NK-92 (cell line): ENCODE results near the gene ANG.
A peak's percentile ranks its signal among the peaks of the same experiment; 100 is the strongest.

Source experiments
- DNase-seq: peaks from one replicate; lab custom pipeline; 2025; ENCODE audit not compliant: unreplicated experiment; lab: John Stamatoyannopoulos, UW

The ANG gene

DNA sequence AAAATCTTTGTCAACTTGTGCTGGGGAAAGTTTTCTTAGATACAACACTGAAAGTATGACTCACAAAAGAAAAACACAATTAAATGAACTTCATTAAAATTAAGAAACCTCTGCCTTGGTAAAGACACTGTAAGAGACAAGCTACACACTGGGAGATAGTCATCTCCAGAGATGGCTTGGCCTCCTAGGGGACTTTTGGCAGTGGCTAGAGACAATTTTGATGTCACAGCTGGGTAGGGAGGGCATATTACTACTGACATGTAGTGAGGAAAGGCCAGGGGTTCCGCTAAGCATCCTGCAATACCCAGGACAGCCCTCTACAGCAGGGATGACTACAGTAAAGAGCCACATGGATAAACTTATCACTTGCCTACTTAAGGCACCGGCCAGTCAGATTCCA, 12.9 kb upstream of the ANG start:
- DNase-seq = no peak

DNA sequence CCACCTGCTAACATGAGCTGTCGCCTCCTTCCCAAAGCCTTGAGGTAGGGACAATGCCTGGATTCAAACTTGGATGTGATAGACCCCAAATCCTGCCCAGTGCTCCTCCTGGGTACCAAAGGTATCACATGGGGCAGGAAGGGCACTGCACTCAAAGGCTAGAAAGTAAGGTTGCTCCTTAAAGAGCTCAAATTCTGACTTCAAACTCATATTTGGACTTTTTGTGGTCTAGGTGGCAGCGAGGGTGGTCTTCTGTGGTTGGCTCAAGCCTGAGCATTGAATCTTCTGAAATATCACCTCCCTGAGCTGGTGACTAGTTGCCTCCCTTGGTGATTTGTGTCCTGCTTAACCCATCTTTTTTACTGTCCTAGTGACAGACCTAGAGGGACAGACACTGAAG, 12.5 kb upstream of the ANG start:
- no peak for DNase-seq

DNA sequence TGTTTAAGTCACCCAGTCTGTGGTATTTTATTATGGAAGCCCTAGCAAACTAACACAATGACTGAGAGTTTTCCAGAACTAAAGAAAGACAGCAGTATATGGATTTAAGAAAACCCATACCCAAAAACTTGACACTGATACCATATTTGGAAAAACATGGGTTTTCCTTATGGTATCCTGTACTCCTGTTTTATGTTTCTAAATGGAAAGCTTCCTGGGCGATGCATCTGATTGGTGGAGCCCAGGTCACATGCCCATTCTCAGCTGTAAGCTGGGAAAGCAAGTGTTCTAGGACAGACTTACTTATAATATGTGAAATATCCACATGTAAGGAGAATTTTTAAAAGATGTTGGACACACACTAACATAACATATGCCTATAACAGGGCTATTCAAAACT, 8.7 kb upstream of the ANG start:
- DNase-seq = no peak

DNA sequence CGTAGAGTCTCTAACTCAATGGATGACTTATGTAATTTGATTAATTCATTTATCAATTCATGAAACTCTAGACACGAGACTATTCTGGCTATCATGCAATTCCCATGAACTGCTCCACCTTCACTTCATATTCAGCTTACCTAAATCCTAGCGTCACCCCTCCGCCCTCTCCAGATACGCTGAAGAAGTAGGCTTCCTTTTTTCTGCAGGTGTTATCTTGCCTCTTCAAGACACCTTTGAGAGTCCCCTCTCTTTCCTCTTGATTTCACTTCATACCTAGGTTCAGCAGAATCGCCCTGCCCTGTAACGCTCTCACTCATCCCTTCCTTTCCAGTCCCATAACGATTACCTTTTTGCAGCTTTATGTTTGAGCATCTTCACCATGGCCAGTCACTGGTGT, 8.2 kb upstream of the ANG start:
- no peak for DNase-seq

DNA sequence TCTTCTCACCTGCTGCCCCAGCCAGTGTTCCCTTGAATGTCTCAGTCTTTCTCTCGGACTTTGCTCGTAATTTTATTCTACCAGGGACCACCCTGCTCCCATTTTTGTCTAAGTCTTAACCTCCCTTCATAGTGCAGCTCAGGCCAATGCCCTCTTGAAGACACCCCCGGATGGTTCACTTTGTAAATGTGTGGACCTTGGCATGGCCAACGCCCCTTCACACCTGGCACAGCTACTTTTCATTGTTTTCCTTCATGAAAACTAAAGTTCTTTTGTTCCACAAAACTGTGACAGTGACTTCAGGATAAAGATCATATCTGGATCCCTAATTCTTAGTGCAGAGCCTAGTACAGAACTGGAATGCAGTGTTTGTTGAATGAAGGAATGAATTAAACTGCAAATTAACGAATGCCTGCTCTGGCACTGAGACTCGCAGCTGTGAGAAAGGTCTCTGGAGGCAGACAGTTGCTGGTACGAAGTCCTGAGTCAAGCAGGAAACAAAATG, 7.7 kb upstream of the ANG start:
- DNase-seq = no peak

DNA sequence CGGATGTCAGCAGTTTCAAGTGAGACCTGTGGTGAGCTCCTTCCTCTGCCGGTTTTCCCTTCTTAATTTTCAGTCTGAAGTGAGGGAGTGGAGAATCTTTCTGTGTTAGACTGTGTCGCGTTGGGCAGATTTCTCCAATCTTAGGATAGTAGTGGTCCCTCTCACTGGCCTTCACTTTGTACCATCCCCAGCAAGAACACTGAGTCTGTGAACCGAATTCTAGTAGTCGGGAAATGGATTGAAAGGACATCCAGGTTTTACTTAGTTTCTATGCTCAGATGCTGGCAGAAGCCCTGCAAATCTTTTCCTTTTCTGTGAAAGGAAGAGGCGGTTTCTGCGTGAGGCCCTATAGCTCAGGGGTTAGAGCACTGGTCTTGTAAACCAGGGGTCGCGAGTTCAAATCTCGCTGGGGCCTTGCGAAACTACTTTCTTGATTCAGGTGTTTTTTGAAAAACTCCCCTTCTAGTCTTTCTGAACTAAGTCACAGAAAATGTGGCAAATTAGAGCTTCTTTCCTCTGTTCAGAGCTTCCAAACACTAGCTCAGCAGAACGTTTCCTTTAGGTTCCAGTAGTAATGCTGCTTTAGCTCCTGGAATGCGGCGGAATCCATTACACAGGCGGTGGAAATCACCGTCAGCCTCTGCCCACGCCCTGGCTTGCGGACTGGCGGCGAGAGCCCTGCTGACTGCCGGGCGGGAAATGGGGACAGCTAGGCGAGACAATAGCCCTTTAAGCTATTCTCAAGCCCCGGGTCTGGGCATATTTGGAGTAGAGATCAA, 7.0 kb upstream of the ANG start:
- peak; percentile 42 for DNase-seq

DNA sequence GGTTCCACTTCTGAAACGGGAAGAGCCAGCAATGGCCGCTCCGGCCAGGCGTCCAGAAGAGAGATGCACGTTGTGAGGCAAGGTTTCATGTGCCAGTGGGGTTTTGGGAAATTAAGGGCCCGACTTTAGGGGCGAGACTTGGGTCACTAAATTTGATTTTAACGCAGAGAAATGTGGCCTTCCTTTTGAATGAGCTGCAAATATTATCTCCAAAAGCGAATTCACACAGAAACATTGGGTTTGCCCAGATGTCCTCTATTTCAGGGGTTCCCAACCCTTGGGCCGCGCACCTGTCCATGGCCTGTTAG, 6.5 kb upstream of the ANG start:
- DNase-seq = no peak

DNA sequence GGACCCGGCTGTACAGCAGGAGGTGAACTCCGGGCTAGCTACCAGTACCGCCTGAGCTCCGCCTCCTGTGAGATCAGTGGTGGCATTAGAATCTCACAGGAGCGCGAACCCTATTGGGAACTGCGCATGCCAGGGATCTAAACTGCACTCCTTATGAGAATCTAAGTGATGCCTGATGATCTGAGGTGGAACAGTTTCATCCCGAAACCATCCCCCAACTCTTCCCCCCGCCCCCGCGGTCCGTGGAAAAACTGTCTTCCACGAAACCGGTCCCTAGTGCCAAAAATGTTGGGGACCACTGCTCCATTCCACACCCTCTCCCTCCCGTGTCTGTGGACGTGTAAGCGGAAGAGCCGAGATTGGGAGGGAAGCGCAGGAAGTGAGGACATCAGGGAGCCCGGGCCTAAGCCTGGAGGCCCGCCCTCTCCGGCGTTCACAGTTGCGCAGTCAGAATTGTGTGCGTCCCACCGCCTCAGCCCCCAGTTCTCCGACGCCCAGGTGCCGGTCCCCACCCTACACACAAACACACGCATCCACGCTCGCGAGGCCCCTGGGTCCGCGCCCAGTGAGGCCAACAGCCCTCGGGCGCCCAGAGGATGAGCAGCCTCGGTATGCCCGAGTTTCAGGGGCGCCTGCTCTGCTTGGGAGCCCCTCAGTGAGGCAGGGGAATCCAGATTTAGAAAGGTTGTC, 6.0 kb upstream of the ANG start:
- no peak for DNase-seq

DNA sequence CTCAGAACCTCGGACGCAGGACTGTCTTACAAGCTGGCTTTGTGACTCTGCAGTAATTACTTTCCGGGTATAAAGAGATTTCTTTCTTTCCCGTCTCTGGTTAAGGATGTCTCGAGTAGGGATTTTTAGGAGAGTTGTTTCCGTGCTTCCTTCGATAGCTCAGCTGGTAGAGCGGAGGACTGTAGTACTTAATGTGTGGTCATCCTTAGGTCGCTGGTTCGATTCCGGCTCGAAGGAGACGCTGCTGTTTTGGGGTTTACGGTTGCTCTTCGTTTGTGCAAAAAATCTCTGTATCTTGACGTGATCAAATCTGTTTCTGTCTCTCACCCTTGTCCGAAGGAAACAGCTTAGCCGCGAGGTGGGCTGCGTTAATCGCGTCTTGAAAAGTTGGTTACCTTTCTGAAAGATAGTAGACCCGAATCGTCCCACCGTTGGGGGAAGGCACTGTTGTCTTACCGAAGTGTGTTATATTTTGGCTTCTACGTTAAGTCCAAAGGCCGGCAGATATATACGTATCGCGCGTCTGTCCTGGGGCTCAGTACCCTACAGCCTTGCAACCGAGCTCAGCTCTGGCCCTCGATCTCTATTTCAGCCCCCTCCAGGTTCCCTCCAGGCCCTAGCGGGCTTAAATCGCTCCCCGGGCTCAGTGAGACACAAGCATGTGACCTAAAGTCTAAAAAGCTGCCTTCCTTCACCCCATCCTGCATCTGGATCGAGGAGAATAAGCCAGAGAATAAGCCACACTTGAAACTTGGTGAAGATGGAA, 5.3 kb upstream of the ANG start:
- DNase-seq = no peak

DNA sequence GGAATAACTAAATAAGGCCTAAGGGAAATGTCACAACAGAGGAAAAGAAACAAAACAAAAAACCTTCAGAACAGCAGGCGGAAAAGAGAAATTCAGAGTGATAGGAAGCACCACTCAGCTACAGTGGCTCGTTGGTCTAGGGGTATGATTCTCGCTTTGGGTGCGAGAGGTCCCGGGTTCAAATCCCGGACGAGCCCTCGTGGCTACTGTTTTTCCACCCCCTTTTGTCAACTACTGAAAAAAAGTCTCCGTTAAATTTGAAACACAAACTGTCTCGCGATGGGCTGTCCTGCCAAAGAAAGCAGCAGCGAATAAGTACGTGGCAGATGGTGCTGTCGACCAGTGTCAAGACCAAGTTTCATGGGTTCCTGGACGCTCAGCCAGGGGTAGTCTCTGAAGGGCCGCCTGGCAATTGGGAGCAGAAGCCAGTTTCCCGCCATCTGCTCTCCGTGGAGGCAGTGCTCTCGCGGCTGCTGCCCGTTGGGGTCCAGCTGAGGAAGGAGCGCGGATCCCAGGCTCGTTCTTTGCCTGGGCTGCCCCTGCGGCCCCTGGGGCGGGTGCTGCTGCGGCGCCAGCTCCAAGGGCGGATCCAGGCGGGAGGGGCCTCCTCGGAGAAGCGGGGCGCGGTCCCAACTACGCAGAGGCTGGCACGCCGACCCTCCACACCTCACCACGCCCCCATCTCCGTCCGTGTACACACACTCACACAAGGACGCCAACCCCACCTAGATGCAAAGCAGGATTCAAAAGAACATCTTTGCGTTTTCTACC, 4.5 kb upstream of the ANG start, which contains the start of gene RNASE4:
TSS of gene RNASE4 (plus strand) at position 670 of the 771 bp plus-strand sequence. CDS start 14,812 bp downstream, outside the sequence.
- DNase-seq = no peak

DNA sequence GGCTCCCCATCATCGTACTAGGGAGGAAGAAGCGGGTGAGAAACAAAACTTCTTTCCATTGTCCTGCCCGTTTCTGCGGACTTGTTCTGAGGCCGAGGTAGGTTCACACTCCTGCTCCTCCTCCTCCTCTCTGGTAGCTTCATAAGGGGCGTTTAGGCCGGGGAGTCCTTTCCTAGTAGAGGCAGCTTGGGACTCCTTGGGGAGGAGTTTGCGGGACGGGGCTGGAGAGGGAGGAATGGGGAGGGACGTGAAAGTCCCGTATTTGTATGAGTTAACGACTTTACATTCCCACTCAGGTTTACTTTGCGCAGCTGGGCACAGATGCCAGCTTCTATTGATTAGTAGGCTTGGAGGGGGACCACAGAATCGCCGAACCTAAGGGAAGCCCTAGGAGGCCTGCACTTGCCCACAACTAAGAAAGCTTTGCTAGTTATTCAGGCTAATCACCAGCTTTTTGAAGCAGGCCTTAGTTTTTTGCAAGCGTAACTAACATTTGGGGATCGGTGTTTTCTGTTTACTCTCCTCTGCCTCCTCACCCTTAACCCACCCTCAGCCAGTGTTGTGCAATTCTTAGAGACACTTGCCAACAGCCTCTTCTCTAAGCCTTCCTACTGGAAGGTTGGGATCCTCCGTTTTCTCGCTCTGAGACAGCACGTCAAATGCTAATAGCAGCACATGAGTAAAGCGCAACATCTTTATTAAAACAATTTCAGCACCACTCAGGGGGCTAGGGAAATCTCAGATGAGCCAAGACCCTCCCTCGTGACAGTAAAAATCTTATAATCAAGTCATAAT, 3.7 kb upstream of the ANG start:
- no peak for DNase-seq

DNA sequence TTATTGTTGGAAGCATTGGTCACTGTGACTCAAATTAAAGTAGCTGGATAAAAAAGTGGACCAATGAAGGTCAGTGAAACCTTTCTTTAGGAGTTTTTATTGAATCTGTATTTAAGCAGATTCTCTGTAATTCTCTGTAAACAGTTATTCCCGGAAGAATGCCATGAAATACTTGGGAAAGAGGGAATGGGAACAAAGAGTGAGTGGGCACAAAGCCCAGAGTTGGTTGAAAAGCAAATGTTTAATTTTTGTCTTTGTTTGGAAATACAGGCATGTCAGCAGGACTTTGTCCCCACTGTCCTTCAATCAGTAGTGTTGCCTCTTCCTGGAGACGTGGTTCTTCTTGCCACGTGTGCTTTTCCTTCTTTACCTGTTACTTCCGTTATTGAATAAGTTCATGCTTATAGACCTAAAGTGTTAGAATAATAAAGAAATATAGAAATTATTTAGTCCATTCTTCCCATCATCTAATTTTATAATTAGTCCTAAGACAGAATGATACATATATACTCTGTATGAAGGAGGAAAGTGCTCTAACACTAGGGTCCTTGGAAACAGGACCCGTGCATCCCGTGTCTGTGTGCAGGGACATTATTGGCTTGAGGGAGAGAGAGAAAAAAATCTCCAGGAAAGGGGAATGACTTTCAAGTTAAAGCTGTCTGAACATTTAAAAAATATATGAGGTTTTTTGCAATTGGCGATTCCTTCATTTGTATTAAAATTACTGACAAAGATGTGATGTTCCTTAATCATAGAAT, 2.0 kb upstream of the ANG start:
- no peak for DNase-seq

DNA sequence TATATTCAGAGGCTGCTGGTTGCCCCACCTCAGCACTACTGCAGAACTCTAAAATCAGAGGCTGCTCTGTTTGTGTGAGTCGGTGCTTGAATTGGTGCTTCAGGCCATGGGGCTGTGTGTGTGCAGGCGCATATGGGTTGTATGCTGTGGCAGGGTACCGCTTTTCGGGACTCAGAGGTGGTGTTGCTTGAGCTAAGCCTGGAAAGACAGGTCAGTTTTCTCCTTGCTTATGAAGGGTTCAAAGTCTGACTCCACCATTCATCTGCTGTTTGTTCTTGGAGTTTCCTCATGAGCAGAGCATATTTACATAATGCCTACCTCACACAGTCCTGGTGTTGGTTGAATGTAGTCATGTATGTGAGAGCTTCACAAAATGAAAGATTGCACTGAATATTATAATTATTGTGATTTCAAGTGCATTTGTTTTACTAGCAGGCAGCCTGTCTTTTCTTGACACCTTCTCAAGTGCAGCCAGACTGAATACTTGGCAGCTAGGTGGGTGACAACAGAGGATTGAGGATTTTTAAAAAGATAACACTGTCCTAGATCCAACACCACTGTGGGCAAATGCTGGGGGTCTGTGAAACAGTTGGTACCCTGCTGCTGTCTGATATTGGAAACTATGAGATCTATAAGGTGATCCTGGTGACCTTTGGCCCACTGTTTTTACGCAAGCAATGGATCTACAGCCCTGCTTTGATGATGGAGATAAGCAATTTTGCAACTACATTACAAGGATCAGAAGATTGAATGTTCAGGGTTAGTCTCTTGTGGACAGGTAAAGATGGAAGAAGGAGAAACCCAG, 1.0 kb upstream of the ANG start:
- DNase-seq = no peak

DNA sequence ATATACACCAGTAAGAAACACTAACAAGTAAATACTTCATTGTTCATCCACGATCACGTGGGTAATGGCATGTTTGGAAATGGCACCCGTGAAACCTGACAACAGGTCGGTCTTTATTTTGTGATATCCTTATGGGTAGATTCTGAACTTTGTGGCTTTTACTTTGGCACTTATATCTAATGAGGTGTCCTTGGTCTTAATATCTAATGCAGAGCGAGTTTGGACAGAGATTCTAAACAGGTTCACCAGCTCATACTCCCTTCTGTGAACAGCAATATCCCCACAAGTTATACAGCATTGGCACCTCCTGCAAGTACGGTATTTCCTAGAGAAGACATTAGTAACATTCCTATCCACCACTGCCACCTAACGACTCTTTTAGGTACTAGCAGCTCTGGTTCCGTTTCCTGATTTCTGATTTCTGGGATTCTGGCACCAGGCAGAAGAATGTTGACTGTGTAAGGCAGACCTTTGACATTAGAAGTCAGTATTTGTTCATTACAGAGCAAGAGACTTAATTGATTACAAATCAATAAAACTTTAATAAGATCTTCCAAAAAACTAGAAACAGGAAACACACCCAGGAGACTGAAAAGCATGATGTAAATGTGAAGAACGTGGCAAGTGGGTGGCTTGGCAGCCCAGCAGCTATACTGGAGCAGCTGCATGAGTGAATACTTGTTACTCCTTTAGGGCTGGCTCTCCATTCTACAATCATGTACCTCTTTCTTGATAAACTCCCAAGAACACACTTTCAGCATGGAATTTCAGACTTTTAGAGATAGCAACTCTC, 2.5 kb downstream of the ANG start:
- DNase-seq = no peak

DNA sequence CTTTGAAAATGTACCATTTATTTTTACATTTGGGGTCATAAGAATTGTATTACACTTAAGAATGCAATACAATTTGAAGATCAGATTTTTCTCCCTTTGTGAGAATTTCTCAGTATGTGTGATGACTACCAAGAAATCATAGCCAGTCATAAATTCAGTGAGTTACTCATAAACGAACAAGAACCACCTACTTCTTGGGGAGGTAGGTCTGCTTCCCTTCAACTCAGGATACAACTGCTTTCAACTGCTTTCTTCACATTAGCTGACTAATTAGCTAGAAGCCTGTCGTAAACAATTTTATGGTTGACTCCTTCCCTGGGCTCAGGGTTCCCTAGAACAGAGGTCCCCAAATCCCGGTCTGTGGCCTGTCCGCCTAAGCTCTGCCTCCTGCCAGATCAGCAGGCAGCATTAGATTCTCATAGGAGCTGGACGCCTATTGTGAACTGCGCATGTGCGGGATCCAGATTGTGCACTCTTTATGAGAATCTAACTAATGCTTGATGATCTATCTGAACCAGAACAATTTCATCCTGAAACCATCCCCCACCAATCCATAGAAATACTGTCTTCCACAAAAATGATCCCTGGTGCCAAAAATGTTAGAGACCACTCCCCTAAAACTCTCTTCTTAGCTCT, 3.7 kb downstream of the ANG start:
- no peak for DNase-seq

DNA sequence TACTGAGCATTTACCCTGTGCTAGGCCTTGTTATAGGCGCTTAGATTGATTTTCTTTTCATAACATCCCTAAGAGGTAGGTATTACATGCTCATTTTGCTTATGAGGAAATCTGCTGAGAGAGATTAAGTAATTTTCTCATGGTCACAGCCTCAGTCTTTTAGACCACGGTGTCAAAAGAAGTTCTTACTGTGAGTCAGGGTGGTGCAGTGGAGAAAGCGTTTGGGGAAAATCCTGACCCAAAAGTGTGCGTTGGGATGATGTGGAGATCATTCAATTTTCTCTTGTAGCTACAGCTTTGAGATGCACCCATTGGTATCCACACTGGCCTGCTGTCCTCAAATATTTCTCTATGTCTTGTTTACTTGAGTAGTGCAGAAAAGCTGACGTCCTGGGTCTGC, 8.2 kb downstream of the ANG start:
- no peak for DNase-seq

DNA sequence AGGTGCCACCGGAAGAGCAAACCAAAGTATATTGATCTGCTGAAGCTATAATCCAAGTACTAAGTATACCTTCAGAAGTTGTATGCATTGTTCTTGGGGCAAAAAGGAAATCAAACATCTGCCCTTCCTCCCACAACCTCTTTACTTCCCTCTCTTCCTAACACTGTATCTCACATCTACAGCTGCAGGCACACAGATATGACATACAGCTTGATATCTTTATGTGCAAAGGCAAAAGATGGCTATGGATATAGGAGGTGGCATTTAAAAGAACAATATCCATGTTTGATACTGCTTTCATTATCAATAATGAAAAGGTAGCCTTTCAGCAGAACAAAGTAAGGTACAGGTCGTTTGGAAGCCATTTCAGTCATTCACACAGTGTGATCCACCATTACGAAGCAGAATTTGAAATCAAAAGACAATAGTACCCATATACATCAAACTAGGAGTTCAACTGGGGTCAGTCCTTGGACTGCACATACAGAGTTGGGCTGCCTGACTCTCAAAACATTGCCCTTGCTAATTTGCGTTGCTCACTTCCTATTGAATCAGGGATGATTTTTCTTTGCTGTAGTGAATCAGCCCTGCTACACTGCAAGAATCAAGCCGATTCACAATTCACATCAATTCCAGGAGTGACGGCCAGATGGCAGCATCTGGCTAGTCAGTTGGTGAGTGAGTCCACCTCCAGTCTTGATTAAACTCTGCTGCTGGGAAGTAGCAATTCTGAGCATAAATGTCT, 8.9 kb downstream of the ANG start:
- DNase-seq = no peak
